Stimulated activated CD8-positive, alpha-beta memory T cell treated with anti-CD3 and anti-CD28 coated beads, Interleukin-4, amount 100 ng/mL, for 48 hours (primary cell): ENCODE data around the gene FNBP1.
A peak's percentile ranks its signal among the peaks of the same experiment; 100 is the strongest.

Experiments used
- DNase-seq: peaks from one replicate; pipeline ENCODE4 v3.0.0-alpha.2; 2020

Gene FNBP1

DNA sequence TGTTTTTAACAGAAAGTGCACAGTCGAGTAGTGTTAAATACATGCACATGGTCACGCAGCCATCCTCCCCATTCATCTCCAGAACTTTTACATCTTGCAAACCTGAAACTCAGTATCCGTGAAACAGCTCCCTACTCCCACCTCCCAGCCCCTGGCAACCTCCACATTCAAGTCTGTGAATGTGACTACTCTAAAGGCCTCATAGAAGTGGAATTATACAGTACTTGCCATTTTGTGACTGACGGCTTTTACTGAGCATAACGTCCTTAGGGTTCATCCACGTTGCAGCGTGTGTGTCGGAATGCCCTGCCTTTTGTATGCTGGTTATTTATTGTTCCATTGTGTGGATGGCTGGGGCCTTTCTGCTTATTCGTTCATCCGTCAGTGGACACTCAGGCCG, 171.9 kb downstream of the FNBP1 start:
- DNase-seq = no peak

DNA sequence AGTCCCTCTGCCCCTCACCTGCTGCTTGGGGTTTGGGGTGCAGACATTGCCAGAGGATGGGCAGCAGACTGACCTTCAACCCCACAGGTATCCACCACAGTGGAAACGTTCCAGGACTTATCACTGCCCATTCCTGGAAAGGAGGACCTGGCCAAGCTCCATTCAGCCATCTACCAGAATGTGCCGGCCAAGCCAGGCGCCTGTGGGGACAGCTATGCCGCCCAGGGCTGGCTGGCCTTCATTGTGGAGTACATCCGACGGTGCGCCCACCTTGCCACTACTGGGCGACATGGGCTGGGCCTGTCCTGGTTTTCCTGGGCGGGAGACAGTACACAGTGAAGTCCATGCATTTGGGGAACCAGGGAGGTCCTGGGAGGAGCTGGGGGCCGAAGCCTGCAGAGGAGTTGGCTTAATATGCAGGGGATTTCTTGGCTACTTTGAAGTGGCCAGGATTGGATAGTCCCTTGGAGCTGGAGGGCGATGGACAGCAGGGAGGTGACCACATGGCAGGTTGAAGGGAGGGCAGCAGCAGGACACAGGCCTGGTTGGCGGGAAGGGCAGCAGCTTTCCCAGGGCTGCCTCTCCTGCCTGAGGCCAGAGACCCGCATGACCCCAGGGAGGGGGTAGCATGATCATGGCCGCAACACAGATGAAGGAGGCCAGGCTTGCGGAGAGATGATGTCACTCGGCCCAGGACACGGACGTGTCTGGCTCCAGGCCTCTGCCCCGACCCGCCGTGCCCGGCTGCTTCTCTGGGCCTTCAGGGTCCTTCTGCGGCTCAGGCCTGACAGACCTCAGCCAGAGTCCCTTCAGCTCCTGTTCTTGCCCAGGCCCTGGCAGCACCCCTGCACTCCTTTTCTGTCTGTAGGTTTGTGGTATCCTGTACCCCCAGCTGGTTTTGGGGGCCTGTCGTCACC, 173.1 kb downstream of the FNBP1 start:
- no peak for DNase-seq

GRCh38 chr9:129868872-129869486, 174.0 kb downstream of the FNBP1 start:
- peak; percentile 86 for DNase-seq

GRCh38 chr9:129868023-129868871, 174.7 kb downstream of the FNBP1 start:
- no peak for DNase-seq

GRCh38 chr9:129867136-129868022, 175.6 kb downstream of the FNBP1 start:
- DNase-seq = peak; percentile 69

DNA sequence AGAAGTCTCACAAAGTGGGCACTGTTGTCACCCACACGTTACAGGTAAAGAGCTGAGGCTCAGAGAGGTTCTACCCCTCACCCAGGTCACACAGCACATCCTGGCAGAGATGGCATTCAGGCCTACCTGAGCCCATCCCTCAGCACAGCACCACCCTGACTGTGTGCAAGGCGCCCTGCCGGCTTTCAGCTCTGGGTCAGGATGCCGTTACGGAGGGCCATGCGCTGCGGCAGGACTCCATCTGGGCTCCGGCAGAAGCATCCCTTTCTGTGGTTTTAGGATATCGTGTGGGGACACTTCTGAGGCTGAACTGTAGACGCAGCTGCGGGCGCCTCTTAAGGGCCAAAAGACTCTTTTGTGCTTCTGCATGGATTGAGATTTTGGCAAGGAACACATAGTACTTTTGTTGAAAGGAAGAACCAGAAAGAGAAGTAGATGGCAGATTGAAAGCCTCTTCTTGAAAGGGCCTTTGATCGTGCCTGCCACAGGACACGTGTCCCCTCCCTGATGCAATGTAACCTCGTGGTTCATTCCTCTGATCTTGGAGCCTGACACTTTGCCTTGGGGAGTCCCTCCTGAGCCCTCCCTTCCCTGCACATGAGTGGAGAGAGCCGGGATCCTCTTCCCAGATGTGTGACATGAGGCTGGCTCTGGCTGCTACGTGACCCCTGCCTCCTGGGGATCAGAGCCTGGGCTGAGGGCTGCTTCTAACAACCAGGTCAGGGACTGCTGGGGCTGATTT, 176.4 kb downstream of the FNBP1 start:
- DNase-seq = peak; percentile 49

DNA sequence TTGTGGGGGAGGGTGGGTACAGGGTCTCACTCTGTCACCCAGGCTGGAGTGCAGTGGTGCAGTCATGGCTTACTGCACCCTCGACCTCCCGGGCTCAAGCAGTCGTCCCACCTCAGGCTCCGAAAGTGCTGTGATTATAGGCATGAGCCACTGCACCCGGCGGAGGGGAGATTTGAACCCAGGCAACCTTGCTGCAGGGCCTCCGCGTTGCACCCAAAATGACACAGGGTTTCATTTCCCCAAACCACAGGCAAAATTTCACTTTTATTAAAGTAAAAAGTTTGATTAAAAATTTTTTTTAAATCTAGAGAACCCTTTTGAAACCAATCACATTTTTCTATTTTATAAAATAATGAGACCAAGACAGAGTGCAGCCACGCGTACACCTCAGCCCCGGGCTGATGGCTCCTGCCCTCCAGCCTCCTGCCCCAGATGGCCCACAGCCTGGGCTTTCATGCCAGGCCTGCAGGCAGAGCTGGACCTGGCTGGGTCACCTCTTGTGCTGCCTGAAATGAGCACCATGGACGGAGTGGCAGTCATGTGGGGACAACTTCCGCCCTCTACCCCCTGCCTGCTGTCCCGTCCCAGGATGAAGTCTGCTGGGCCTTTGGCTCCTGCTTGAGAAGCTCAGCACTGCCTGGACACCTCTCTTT, 177.2 kb downstream of the FNBP1 start:
- DNase-seq = no peak

GRCh38 chr9:129864991-129865647, 177.9 kb downstream of the FNBP1 start:
- no peak for DNase-seq

DNA sequence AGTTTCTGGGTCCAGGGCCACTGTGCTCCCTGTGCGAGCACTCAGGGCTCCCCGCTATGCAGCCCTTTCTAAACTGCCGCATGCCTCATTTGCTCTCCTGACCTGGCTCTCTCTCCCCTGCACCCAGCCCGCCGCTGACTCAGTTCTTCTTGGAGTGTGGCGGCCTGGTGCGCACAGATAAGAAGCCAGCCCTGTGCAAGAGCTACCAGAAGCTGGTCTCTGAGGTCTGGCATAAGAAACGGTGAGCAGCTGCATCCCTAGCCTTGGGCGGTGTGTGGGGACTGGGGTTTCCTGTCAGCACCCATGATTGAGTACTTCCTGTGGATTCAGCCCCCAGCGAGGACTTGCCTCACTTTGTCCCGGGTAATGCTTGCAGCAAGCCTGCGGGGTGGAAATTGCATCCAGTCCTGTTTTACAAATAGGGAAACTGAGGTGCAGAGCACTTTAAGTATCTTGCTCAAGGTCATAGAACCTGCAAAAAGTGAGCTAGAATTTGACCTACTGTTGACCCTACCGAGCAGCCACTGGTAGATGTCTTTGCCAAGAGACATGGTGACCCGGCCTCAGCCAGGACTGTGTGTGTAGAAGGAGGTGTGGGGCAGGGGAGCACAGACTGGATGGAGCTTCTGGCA, 179.8 kb downstream of the FNBP1 start:
- peak; percentile 83 for DNase-seq

DNA sequence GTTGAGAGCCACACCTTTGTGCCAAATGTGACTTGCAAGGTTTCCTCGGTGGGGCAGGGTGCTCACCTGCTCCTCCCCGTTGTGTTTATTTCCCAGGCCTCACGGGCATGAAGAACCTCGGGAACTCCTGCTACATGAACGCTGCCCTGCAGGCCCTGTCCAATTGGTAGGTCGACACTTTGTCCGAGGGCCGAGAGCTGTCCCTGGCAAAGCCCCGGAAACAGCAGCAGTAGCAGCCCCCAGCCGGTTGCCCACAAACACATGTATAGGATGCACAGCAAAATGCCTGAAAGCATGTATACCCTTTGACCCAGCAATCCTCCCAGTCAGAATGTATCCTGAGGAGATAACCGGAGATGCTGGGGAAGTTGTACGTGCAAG, 181.6 kb downstream of the FNBP1 start:
- no peak for DNase-seq

GRCh38 chr9:129860653-129861446, 182.1 kb downstream of the FNBP1 start:
- peak; percentile 58 for DNase-seq

- no peak for DNase-seq
These were observed 184.6 kb downstream of the FNBP1 start for GRCh38 chr9:129858167-129858962.

DNA sequence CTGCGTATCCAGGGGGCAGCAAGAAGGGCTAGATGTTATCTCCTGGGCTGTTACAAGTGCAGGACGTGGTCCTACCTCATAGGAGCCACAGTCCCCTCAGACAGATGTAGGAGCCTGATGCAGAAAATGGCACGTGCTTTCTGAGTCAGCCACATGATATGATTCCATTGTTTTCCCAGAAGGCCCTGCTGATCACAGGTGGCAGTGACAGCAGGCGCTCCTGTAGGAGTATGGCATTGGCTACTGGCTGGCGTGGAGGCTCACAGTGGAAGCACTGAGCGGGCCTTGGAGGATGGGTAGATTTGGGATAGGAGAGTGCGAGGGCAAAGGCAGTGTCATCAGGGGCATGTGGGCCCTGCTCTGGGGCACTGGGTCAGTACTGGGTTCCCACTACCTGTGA, 185.8 kb downstream of the FNBP1 start:
- DNase-seq = no peak

DNA sequence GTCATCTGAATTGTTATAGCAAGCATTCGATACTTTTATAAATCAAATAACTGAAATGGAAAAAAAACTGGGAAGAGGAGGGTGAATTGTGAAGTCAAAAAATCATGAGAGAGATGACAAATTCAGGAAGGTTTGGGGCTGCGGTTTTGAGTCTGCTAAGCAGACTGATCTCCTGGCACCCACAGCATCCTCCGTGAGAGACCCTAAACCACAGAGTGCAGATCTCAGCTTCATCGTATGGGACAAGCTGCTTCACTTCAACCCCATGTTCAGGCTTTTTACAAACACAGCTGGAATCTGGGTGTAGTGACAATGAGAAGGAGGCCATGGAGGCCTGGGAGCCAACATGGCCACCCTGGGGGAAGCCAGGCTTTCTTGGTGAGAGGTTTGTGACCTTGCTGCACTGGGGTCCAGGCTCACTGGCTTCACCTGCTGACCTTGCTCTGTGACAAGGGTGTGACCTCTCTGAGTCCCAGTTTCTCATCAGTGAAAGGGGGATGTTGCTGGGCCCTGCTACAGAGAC, 188.3 kb downstream of the FNBP1 start:
- no peak for DNase-seq

DNA sequence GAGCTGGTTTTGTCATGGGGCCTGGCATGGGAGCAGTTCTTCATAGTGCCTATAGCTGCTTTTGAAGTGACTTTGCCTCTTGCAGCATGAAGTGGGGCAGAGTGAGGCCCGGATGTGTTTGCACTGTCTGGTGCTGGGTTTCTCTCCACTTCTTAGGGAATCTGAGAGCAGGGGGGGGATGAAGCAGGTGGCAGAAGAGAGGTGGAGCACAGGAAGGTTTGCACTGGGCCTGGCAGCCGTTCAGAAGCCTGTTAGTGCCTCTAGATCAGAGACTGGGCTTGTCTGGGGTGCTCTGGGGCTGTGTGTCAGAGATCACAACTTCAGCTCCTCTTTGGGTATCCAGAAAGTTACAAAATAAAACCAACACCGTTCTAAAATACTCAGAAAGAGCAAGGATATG, 189.4 kb downstream of the FNBP1 start:
- no peak for DNase-seq

DNA sequence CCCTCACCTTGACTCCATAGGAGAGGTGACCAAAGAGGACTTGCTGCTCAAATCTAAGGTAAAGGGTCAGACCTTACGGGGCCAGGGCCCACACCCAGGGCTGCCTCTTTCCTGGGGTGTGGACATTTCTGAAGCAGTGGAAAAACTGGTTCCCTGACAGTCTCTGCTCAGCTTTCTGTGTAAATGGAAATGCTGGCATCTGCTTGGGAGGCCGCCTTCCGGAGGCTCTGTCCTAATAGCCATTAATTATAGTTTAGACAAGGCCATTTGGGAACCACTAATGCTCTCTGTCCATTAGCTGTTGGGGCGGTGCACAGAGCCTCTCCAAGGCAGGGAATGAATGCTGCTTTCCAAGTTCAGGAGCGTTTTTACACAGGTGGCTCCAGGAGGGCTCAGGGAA, 190.4 kb downstream of the FNBP1 start:
- DNase-seq = no peak

GRCh38 chr9:129851821-129852220, 191.2 kb downstream of the FNBP1 start:
- DNase-seq = no peak
